ENCODE data around the gene ANKRD55. TPM values are rescaled to one million over a fixed set of nuclear protein-coding genes. Genes with fewer than 3 reads are reported as not detected.
"Not testable (repeated sequence)": the region's sequence is repeated elsewhere in the genome, so short reads cannot be mapped to it uniquely, and the experiment has no call there.

Gene ANKRD55
- total RNA-seq, 1 donor: not detected

- DNase-seq (ENCODE audit: low read depth): no peak
- H3K4me3 ChIP-seq (ENCODE audit: low read depth, low read length): no peak overlapping the region
- TF ChIP-seq CTCF (IDR thresholded peaks at IDR 0.05; ENCODE audit: insufficient read depth, low read length): no peak
Observed at GRCh38 chr5:56140073-56140472, 93.1 kb downstream of the ANKRD55 start.

- H3K4me3 ChIP-seq (ENCODE audit: low read depth, low read length): no peak overlapping the region
- no peak for DNase-seq (ENCODE audit: low read depth)
- no peak for TF ChIP-seq CTCF (IDR thresholded peaks at IDR 0.05; ENCODE audit: insufficient read depth, low read length)
Observed at GRCh38 chr5:56130664-56131063, 102.5 kb downstream of the ANKRD55 start.

- no peak overlapping the region for H3K4me3 ChIP-seq (ENCODE audit: low read depth, low read length)
- DNase-seq (ENCODE audit: low read depth): no peak
- TF ChIP-seq CTCF (IDR thresholded peaks at IDR 0.05; ENCODE audit: insufficient read depth, low read length): no peak
Observed at GRCh38 chr5:56129288-56129687, 103.8 kb downstream of the ANKRD55 start.

GRCh38 chr5:56128113-56128512, 105.0 kb downstream of the ANKRD55 start:
- TF ChIP-seq CTCF (IDR thresholded peaks at IDR 0.05; ENCODE audit: insufficient read depth, low read length): no peak
- H3K4me3 ChIP-seq (ENCODE audit: low read depth, low read length): no peak overlapping the region
- DNase-seq (ENCODE audit: low read depth): no peak

GRCh38 chr5:56126487-56127179, 106.5 kb downstream of the ANKRD55 start:
- H3K4me3 ChIP-seq (ENCODE audit: low read depth, low read length): no peak overlapping the region
- no peak for TF ChIP-seq CTCF (IDR thresholded peaks at IDR 0.05; ENCODE audit: insufficient read depth, low read length)
- DNase-seq (ENCODE audit: low read depth): peak; percentile 30

GRCh38 chr5:56123531-56124243, 109.4 kb downstream of the ANKRD55 start:
- no peak for TF ChIP-seq CTCF (IDR thresholded peaks at IDR 0.05; ENCODE audit: insufficient read depth, low read length)
- DNase-seq (ENCODE audit: low read depth): peak; percentile 99
- H3K4me3 ChIP-seq (ENCODE audit: low read depth, low read length): no peak overlapping the region

GRCh38 chr5:56122360-56122985, 110.7 kb downstream of the ANKRD55 start:
- not testable (repeated sequence) for DNase-seq (ENCODE audit: low read depth); H3K4me3 ChIP-seq (ENCODE audit: low read depth, low read length)

Measured in fibroblast of the aortic adventitia (primary cell).